Smooth muscle cell (in vitro differentiated cells): ENCODE results near the gene MSANTD2. TPM values are rescaled to one million over a fixed set of nuclear protein-coding genes. Genes with fewer than 3 reads are reported as not detected.

ENCODE experiments used
- DNase-seq: peaks from one replicate; lab custom pipeline; 2025; ENCODE audit not compliant: unreplicated experiment; lab: John Stamatoyannopoulos, UW
- H2AFZ ChIP-seq: fragments of 200-600 bp; sonication (generic); 2 replicates; pipeline ENCODE4 v1.6.0; 2016; ENCODE audit warnings: antibody characterized with exemption, low read depth, mild to moderate bottlenecking
- H3F3A ChIP-seq: fragments of 200-600 bp; sonication (generic); 2 replicates; pipeline ENCODE4 v1.6.0; 2017; ENCODE audit warnings: antibody characterized with exemption, low read depth
- H3K27ac ChIP-seq: fragments of 200-600 bp; sonication (generic); 2 replicates; pipeline ENCODE4 v1.5.1; 2016; ENCODE audit warnings: low read depth, mild to moderate bottlenecking
- H3K27me3 ChIP-seq: fragments of 200-600 bp; sonication (generic); 2 replicates; pipeline ENCODE4 v1.6.1; 2016; ENCODE audit warnings: low read depth, mild to moderate bottlenecking
- H3K36me3 ChIP-seq: fragments of 200-600 bp; sonication (generic); 2 replicates; pipeline ENCODE4 v1.5.1; 2016; ENCODE audit warnings: low read depth
- H3K4me1 ChIP-seq: fragments of 200-600 bp; sonication (generic); 2 replicates; pipeline ENCODE4 v1.5.1; 2016; ENCODE audit warnings: low read depth
- H3K4me2 ChIP-seq: fragments of 200-600 bp; sonication (generic); 2 replicates; pipeline ENCODE4 v1.6.0; 2016; ENCODE audit warnings: mild to moderate bottlenecking
- H3K4me3 ChIP-seq: fragments of 200-600 bp; sonication (generic); 2 replicates; pipeline ENCODE4 v1.5.1; 2016; ENCODE audit warnings: mild to moderate bottlenecking
- H3K79me2 ChIP-seq: fragments of 200-600 bp; sonication (generic); 2 replicates; pipeline ENCODE4 v1.6.0; 2016; ENCODE audit warnings: low read depth, mild to moderate bottlenecking
- H3K9ac ChIP-seq: fragments of 200-600 bp; sonication (generic); 2 replicates; pipeline ENCODE4 v1.6.0; 2016; ENCODE audit warnings: low read depth
- H3K9me3 ChIP-seq: fragments of 200-600 bp; sonication (generic); replicated peaks from 2 replicates; pipeline ENCODE4 v1.5.1; 2016; ENCODE audit warnings: low read depth
- H4K20me1 ChIP-seq: fragments of 200-600 bp; sonication (generic); 2 replicates; pipeline ENCODE4 v1.6.0; 2016; ENCODE audit warnings: low read depth
- CTCF ChIP-seq: fragments of 200-600 bp; sonication (generic); IDR thresholded peaks from 2 replicates; pipeline ENCODE4 v1.5.1; 2017; ENCODE audit warnings: borderline replicate concordance, mild to moderate bottlenecking, antibody characterized with exemption; ENCODE audit not compliant: insufficient read depth, poor library complexity, severe bottlenecking
- WGBS: methylation state at CpG from one replicate; pipeline ENCODE4 v1.1.7; 2016; ENCODE audit warnings: low lambda C conversion rate; 5-methylcytosine and 5-hydroxymethylcytosine counted together
- polyA plus RNA-seq: library from polyadenylated mRNA; unstranded; fragments of >200 nt; fragmentation: Nextera tagmentation; extraction: Ambion mirVana; gene quantifications from 2 replicates; pipeline ENCODE4 v1.2.1, GENCODE V29; 2016
- total RNA-seq: library from RNA; depleted of rRNA; stranded (reverse); fragments of >200 nt; gene quantifications from 2 replicates; pipeline ENCODE4 v1.2.3, GENCODE V29; 2014

The MSANTD2 gene
- total and polyA plus RNA-seq, 2 experiments from 2014 or later = 13.6 to 18.8 TPM

- H3K9ac ChIP-seq = no peak overlapping the region
- TF ChIP-seq CTCF = no peak
- H3K27me3 ChIP-seq = peaks cover 69% of the 10 kb centered on the region
- DNase-seq = no peak
- no peaks in the 10 kb centered on the region for H3K36me3 ChIP-seq
- H3K4me1 ChIP-seq = peaks cover 11% of the 10 kb centered on the region
- H3K27ac ChIP-seq = no peak overlapping the region
- no peak overlapping the region for H3K4me3 ChIP-seq
- no peak overlapping the region for H3K4me2 ChIP-seq
- no peak overlapping the region for H2AFZ ChIP-seq
- no peaks in the 10 kb centered on the region for H3F3A ChIP-seq
- no peaks in the 10 kb centered on the region for H3K9me3 ChIP-seq
- H3K79me2 ChIP-seq = no peaks in the 10 kb centered on the region
- 82% methylated on average over 3 of the region's 3 CpGs for whole genome bisulfite sequencing
- no peaks in the 10 kb centered on the region for H4K20me1 ChIP-seq
These were observed 63.5 kb downstream of the MSANTD2 start for GRCh38 chr11:124736736-124737135.

- Histone ChIP-seq H3K27ac (no peak overlapping the region), H3K4me2 (no peak overlapping the region), H3K27me3 (peaks cover 34% of the 10 kb centered on the region), H3F3A (no peaks in the 10 kb centered on the region), H3K9ac (no peak overlapping the region), H3K9me3 (no peaks in the 10 kb centered on the region), H3K79me2 (no peaks in the 10 kb centered on the region), H4K20me1 (no peaks in the 10 kb centered on the region), H2AFZ (no peak overlapping the region), H3K4me3 (no peak overlapping the region), H3K4me1 (no peaks in the 10 kb centered on the region), H3K36me3 (no peaks in the 10 kb centered on the region)
- 76% methylated on average over 4 of the region's 4 CpGs for WGBS
- no peak for DNase-seq
- no peak for TF ChIP-seq CTCF
These were observed 68.0 kb downstream of the MSANTD2 start for GRCh38 chr11:124732230-124732629.

- Histone ChIP-seq H3K9ac (no peak overlapping the region), H3K4me3 (no peak overlapping the region), H3K4me1 (peaks cover 8% of the 10 kb centered on the region), H3K27ac (no peak overlapping the region), H3K4me2 (no peak overlapping the region), H2AFZ (no peak overlapping the region), H3K79me2 (no peaks in the 10 kb centered on the region), H3F3A (no peaks in the 10 kb centered on the region), H3K36me3 (no peaks in the 10 kb centered on the region), H3K9me3 (no peaks in the 10 kb centered on the region), H3K27me3 (peaks cover 10% of the 10 kb centered on the region), H4K20me1 (no peaks in the 10 kb centered on the region)
- WGBS = 86% methylated on average over 4 of the region's 4 CpGs
- no peak for DNase-seq
- no peak for TF ChIP-seq CTCF
These were observed 70.6 kb downstream of the MSANTD2 start for GRCh38 chr11:124729571-124729970.

GRCh38 chr11:124728134-124728533 is 72.1 kb downstream of the MSANTD2 start:
- H3K4me1 ChIP-seq = peaks cover 8% of the 10 kb centered on the region
- no peaks in the 10 kb centered on the region for H3K36me3 ChIP-seq
- H3F3A ChIP-seq = no peaks in the 10 kb centered on the region
- H3K4me2 ChIP-seq = no peak overlapping the region
- H4K20me1 ChIP-seq = no peaks in the 10 kb centered on the region
- no peak overlapping the region for H3K4me3 ChIP-seq
- no peak for DNase-seq
- no peak overlapping the region for H3K27ac ChIP-seq
- H2AFZ ChIP-seq = no peak overlapping the region
- H3K27me3 ChIP-seq = peaks cover 18% of the 10 kb centered on the region
- 84% methylated on average over 2 of the region's 2 CpGs for WGBS
- no peak overlapping the region for H3K9ac ChIP-seq
- no peaks in the 10 kb centered on the region for H3K79me2 ChIP-seq
- no peak for TF ChIP-seq CTCF
- no peaks in the 10 kb centered on the region for H3K9me3 ChIP-seq
